B cell (primary cell): ENCODE measurements around the gene CCDC85B. TPM values are rescaled to one million over a fixed set of nuclear protein-coding genes. Genes with fewer than 3 reads are reported as not detected.
A peak's percentile ranks its signal among the peaks of the same experiment; 100 is the strongest.
"Not testable (repeated sequence)": the region's sequence is repeated elsewhere in the genome, so short reads cannot be mapped to it uniquely, and the experiment has no call there.

Source experiments
- ATAC-seq: fragments of 200-7000 bp; cut with Tn5 transposase; one replicate; pipeline ENCODE4 v1.10.0; 2021; ENCODE audit warnings: low read depth, mild to moderate bottlenecking, moderate number of reproducible peaks, moderate library complexity
- CTCF ChIA-PET: fragments of 350-600 bp; sonication (Branson Sonifier 250); formaldehyde crosslinking; loops from one replicate; lab custom pipeline; 2021; ENCODE audit warnings: antibody characterized with exemption, inconsistent platforms; lab: Charles Lee
- POLR2A ChIA-PET: fragments of 350-600 bp; sonication (Branson Sonifier 250); formaldehyde crosslinking; loops from one replicate; lab custom pipeline; 2021; ENCODE audit warnings: antibody characterized with exemption; lab: Charles Lee
- DNase-seq: peaks from one replicate; pipeline ENCODE4 v3.0.0; 2013
- H2AFZ ChIP-seq: 2 replicates; pipeline ENCODE4 v1.6.1; 2012; ENCODE audit warnings: mild to moderate bottlenecking, low read depth, low read length; ENCODE audit not compliant: insufficient read depth, poor library complexity, severe bottlenecking
- H3K27ac ChIP-seq, 2 donors: 1 replicate in 1 of 2; 2 replicates in 1 of 2; pipeline ENCODE4 v1.5.1; 2012 to 2013; ENCODE audit warnings: low read length in 2 of 2, mild to moderate bottlenecking in 2 of 2, moderate library complexity in 1 of 2
- H3K27me3 ChIP-seq, 4 experiments: fragments of 200-600 bp in 1 of 4; sonication (generic) in 1 of 4; replicated peaks in 1 of 4; 1 replicate in 2 of 4; 2 replicates in 2 of 4; pipeline versions ENCODE4 v1.6.1 to v1.7.0; 2013 to 2016; ENCODE audit warnings: low read length in 3 of 4, mild to moderate bottlenecking in 2 of 4, mixed read lengths in 1 of 4, moderate library complexity in 1 of 4; ENCODE audit not compliant: insufficient read depth in 4 of 4, control insufficient read depth in 3 of 4; ENCODE audit errors: control extremely low read depth in 1 of 4
- H3K36me3 ChIP-seq, 2 experiments: replicated peaks in 1 of 2; 1 replicate in 1 of 2; 2 replicates in 1 of 2; pipeline versions ENCODE4 v1.6.1 to v1.7.1; 2013; ENCODE audit warnings: low read length in 1 of 2; ENCODE audit not compliant: insufficient read depth in 2 of 2, control insufficient read depth in 1 of 2; ENCODE audit errors: control extremely low read depth in 1 of 2, extremely low read depth in 1 of 2
- H3K4me1 ChIP-seq, 2 donors: fragments of 200-600 bp in 1 of 2; sonication (generic) in 1 of 2; 1 replicate in 1 of 2; 2 replicates in 1 of 2; pipeline versions ENCODE4 v1.5.1 to v1.6.1; 2013 to 2017; ENCODE audit warnings: low read length in 2 of 2; ENCODE audit not compliant: control insufficient read depth in 2 of 2, insufficient read depth in 2 of 2
- H3K4me2 ChIP-seq: replicated peaks from 2 replicates; pipeline ENCODE3; 2012; ENCODE audit warnings: mild to moderate bottlenecking, low read depth, low read length; ENCODE audit not compliant: poor library complexity, severe bottlenecking
- H3K4me3 ChIP-seq, 5 experiments: fragments of 200-600 bp in 1 of 5; sonication (generic) in 1 of 5; 1 replicate in 3 of 5; 2 replicates in 2 of 5; pipeline versions ENCODE4 v1.5.1 to v1.7.0; 2011 to 2016; ENCODE audit warnings: low read length in 4 of 5, mild to moderate bottlenecking in 4 of 5, low read depth in 2 of 5, control low read depth in 1 of 5, moderate library complexity in 1 of 5; ENCODE audit not compliant: insufficient read depth in 1 of 5; ENCODE audit errors: control extremely low read depth in 1 of 5, extremely low read depth in 1 of 5
- H3K79me2 ChIP-seq: fragments of 200-600 bp; sonication (generic); one replicate; pipeline ENCODE4 v1.6.0; 2016; ENCODE audit warnings: low read length; ENCODE audit not compliant: control insufficient read depth, insufficient read depth
- H3K9ac ChIP-seq: fragments of 200-600 bp; sonication (generic); 2 replicates; pipeline ENCODE4 v1.6.1; 2017; ENCODE audit warnings: mild to moderate bottlenecking, low read length, moderate library complexity
- H3K9me3 ChIP-seq, 3 donors: one replicate each; pipeline versions ENCODE4 v1.6.1 to v1.7.1; 2013; ENCODE audit warnings: low read length in 2 of 3; ENCODE audit not compliant: control insufficient read depth in 2 of 3, insufficient read depth in 1 of 3; ENCODE audit errors: control extremely low read depth in 1 of 3
- H4K20me1 ChIP-seq: 2 replicates; pipeline ENCODE4 v1.6.0; 2012; ENCODE audit warnings: mild to moderate bottlenecking, low read length; ENCODE audit not compliant: insufficient read depth, control insufficient read depth, poor library complexity, severe bottlenecking
- H3K27ac Mint-ChIP-seq: one replicate; pipeline ENCODE4 v1.8.0; 2021; ENCODE audit warnings: mixed read lengths
- H3K27me3 Mint-ChIP-seq: one replicate; pipeline ENCODE4 v1.8.0; 2021; ENCODE audit warnings: mixed read lengths
- H3K4me1 Mint-ChIP-seq: one replicate; pipeline ENCODE4 v1.8.0; 2021; ENCODE audit warnings: mixed read lengths
- H3K4me3 Mint-ChIP-seq: one replicate; pipeline ENCODE4 v1.8.0; 2021; ENCODE audit warnings: mixed read lengths
- H3K9me3 Mint-ChIP-seq: one replicate; pipeline ENCODE4 v1.8.0; 2022; ENCODE audit warnings: mixed read lengths; ENCODE audit not compliant: insufficient read depth
- EZH2 ChIP-seq: IDR thresholded peaks from 2 replicates; pipeline ENCODE4 v1.6.1; 2012; ENCODE audit warnings: borderline replicate concordance, low read depth, mild to moderate bottlenecking, moderate library complexity, low read length; ENCODE audit not compliant: insufficient read depth, poor library complexity, severe bottlenecking
- WGBS: methylation state at CpG from one replicate; pipeline ENCODE4 v1.1.5; 2013; ENCODE audit warnings: missing lambda C conversion rate; ENCODE audit not compliant: insufficient coverage; 5-methylcytosine and 5-hydroxymethylcytosine counted together
- intact Hi-C: fragments of 100-400 bp; cut with micrococcal nuclease; formaldehyde crosslinking; loops from one replicate; pipeline ENCODE4 v1.10.0; 2022
- polyA plus RNA-seq: library from polyadenylated mRNA; depleted of rRNA; stranded (reverse); fragments of >200 nt; gene quantifications from 2 replicates; pipeline ENCODE4 v1.2.3, GENCODE V29; 2012
- total RNA-seq, 2 donors: library from RNA; stranded (reverse); fragments of 120-200 nt in 1 of 2; gene quantifications; 1 replicate in 1 of 2; 2 replicates in 1 of 2; pipeline versions ENCODE4 v1.2.3 to v1.2.4, GENCODE V29; 2013 to 2022
- TF ChIP-seq, protein P1 (sequence below): fragments of 200-600 bp; IDR thresholded peaks from one replicate; pipeline ENCODE4 v1.8.0; 2022; ENCODE audit warnings: antibody characterized with exemption, mild to moderate bottlenecking

Gene CCDC85B
- total and polyA plus RNA-seq, 2 donors (not counting 1 experiment from before 2014, with no cell fraction given), result 18.2 to 39.5 TPM

DNA sequence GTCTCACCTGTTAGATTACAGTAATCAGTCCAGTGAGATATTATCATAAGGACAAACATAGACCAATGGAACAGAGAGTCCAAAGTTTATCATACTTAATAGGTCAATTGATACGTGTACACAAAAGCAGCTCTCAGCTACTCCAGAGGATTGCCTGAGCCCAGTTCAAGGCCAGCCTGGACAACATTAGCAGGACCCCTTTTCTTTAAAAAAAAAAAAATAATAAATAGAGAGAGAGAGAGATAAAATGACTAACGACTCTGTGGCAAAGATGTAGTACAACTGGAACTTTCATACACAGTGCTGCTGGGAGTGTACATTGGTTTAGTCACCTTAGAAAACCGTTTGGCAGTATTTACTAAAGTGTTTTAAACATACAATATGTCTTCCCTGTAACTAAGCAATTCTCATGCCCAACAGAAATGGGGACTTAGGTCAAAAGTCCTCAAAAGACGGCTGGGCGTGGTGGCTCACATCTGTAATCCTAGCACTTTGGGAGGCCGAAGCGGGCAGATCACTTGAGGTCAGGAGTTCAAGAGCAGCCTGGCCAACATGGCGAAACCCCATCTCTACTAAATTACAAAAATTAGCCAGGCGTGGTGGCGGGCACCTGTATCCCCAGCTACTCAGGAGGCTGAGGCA is 46.1 kb upstream of the CCDC85B start:
- Histone ChIP-seq H3K4me1 (no peaks in the 10 kb centered on the region), H3K4me3 (no peak overlapping the region), H3K79me2 (no peaks in the 10 kb centered on the region), H4K20me1 (no peaks in the 10 kb centered on the region), H3K9me3 (no peaks in the 10 kb centered on the region), H3K27ac (no peak overlapping the region), H2AFZ (no peak overlapping the region), H3K9ac (no peak overlapping the region), H3K4me2 (no peak overlapping the region), H3K36me3 (no peaks in the 10 kb centered on the region), H3K27me3 (no peaks in the 10 kb centered on the region)
- H3K27me3 Mint-ChIP-seq, result no peaks in the 10 kb centered on the region
- intact Hi-C loops, result no loop called here
- no peak overlapping the region for H3K27ac Mint-ChIP-seq
- ATAC-seq, result no peak
- no peaks in the 10 kb centered on the region for H3K4me1 Mint-ChIP-seq
- no peaks in the 10 kb centered on the region for H3K9me3 Mint-ChIP-seq
- ChIA-PET POLR2A (interaction anchor here (0.7 kb wide), 1 partner anchor 15 kb away, joined by 4 read pairs; no protein-coding TSS in a partner anchor), CTCF (interaction anchor here (1.1 kb wide), 1 partner anchor 19 kb away, joined by 4 read pairs; no protein-coding TSS in a partner anchor)
- TF ChIP-seq, protein P1, sequence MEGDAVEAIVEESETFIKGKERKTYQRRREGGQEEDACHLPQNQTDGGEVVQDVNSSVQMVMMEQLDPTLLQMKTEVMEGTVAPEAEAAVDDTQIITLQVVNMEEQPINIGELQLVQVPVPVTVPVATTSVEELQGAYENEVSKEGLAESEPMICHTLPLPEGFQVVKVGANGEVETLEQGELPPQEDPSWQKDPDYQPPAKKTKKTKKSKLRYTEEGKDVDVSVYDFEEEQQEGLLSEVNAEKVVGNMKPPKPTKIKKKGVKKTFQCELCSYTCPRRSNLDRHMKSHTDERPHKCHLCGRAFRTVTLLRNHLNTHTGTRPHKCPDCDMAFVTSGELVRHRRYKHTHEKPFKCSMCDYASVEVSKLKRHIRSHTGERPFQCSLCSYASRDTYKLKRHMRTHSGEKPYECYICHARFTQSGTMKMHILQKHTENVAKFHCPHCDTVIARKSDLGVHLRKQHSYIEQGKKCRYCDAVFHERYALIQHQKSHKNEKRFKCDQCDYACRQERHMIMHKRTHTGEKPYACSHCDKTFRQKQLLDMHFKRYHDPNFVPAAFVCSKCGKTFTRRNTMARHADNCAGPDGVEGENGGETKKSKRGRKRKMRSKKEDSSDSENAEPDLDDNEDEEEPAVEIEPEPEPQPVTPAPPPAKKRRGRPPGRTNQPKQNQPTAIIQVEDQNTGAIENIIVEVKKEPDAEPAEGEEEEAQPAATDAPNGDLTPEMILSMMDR, result no peak
- TF ChIP-seq EZH2, result no peak
- WGBS, result 97% methylated on average over 6 of the region's 10 CpGs
- H3K4me3 Mint-ChIP-seq, result no peak overlapping the region
- no peak for DNase-seq

DNA sequence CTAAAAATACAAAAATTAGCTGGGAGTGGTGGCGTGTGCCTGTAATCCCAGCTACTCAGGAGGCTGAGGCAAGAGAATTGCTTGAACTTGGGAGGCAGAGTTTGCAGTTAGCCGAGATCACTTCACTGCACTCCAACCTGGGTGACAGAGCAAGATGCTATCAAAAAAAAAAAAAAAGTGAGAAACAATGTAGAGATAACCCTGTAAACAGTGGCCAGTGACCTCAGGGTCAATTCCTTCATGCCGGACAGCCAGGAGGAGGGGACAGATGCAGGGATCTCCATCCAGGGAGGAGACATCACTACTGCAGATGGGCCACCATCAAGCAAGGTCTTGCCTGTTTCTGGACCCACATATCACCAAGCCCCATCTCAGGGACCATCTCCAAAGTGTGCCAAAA is 42.7 kb upstream of the CCDC85B start:
- no peaks in the 10 kb centered on the region for H3K27me3 ChIP-seq
- Mint-ChIP-seq H3K27ac (no peak overlapping the region), H3K4me1 (no peaks in the 10 kb centered on the region), H3K9me3 (no peaks in the 10 kb centered on the region), H3K27me3 (no peaks in the 10 kb centered on the region), H3K4me3 (no peak overlapping the region)
- ChIA-PET POLR2A (interaction anchor here (1.1 kb wide), 1 partner anchor 9 kb away, joined by 3 read pairs; no protein-coding TSS in a partner anchor), CTCF (interaction anchor here (0.9 to 1.4 kb wide), 2 partner anchors 12 to 68 kb away, joined by 3 to 4 read pairs; no protein-coding TSS in a partner anchor)
- no peak overlapping the region for H3K4me2 ChIP-seq
- DNase-seq (no peak), ATAC-seq (no peak)
- H3K27ac ChIP-seq, result no peak overlapping the region
- H2AFZ ChIP-seq, result no peak overlapping the region
- no peak for TF ChIP-seq EZH2
- TF ChIP-seq, protein P1, result no peak
- H3K4me3 ChIP-seq, result no peak overlapping the region
- peaks cover 24% of the 10 kb centered on the region for H4K20me1 ChIP-seq
- 94% methylated on average over 2 of the region's 3 CpGs for WGBS
- H3K9ac ChIP-seq, result no peak overlapping the region
- peaks cover 0 to 24% of the 10 kb centered on the region in 2 experiments for H3K36me3 ChIP-seq
- H3K79me2 ChIP-seq, result no peaks in the 10 kb centered on the region
- peaks cover 0 to 15% (median 0%) of the 10 kb centered on the region in 3 donors for H3K9me3 ChIP-seq
- H3K4me1 ChIP-seq, result no peaks in the 10 kb centered on the region
- intact Hi-C loops, result no loop called here

DNA sequence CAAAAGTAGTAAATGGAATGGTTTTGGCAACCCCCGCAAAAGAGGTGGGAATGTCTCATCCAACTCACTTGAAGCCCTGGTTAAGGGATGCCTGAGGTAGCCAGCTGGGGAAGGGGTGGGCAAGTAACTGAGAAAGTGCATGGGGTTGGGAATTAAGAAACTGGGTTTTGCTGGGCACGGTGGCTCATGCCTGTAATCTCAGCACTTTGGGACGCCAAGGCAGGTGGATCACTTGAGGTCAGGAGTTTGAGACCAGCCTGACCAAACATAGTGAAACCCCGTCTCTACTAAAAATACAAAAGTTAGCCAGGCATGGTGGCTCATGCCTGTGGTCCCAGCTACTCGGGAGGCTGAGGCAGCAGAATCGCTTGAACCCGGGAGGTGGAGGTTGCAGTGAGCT is 41.8 kb upstream of the CCDC85B start:
- H3K4me1 Mint-ChIP-seq, H3K9ac ChIP-seq, H3K27ac ChIP-seq, DNase-seq, H3K27me3 ChIP-seq, H3K4me2 ChIP-seq, ATAC-seq, H3K4me3 ChIP-seq, H2AFZ ChIP-seq, H3K9me3 Mint-ChIP-seq, H3K4me3 Mint-ChIP-seq, intact Hi-C loops, H3K27me3 Mint-ChIP-seq, H3K4me1 ChIP-seq, H3K79me2 ChIP-seq: not testable (repeated sequence)
- Histone ChIP-seq H3K9me3 (peaks cover 0 to 15% (median 0%) of the 10 kb centered on the region in 3 donors), H4K20me1 (peaks cover 33% of the 10 kb centered on the region), H3K36me3 (peaks cover 0 to 34% of the 10 kb centered on the region in 2 experiments)
- peak overlapping the region; percentile 26 for H3K27ac Mint-ChIP-seq
- WGBS, result 79% methylated on average over 5 of the region's 7 CpGs
- CTCF ChIA-PET, result interaction anchor here (0.8 to 2.1 kb wide), 3 partner anchors 11 to 69 kb away, joined by 3 to 6 read pairs (median 4); partner anchors contain the start of gene MUS81
- POLR2A ChIA-PET, result interaction anchor here (0.7 kb wide), 1 partner anchor 8 kb away, joined by 3 read pairs; no protein-coding TSS in a partner anchor
